ENCODE measurements around the gene VTCN1.

DNA sequence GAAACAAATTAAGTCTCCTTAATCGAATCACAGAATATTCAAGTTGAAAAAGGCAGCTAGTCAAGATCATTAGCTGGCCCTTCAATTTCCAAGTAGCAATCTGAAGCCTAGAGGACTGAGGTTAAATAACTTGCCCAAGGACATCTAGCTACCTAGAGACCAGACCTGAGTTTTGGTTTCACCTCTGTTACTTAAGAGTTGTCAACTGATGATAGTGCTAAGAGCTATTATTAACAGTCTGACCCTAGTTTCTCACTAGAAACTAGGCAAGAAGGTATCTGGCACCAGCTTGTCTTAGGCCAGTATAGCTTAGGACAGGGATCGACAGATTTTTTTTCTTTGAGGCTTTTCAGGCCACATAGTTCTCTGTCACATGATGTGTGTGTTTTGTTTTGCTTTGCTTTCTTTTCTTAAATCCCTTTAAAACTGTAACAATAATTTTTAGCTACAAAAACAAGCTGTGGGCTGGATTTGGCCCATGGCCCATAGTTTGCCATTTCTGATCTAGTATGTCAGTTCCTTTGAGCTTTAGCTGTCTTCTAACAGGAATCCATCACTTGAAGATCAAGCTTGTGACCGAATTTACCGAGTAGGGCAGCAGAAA, 112.3 kb downstream of the VTCN1 start:
- TF ChIP-seq, protein P1, sequence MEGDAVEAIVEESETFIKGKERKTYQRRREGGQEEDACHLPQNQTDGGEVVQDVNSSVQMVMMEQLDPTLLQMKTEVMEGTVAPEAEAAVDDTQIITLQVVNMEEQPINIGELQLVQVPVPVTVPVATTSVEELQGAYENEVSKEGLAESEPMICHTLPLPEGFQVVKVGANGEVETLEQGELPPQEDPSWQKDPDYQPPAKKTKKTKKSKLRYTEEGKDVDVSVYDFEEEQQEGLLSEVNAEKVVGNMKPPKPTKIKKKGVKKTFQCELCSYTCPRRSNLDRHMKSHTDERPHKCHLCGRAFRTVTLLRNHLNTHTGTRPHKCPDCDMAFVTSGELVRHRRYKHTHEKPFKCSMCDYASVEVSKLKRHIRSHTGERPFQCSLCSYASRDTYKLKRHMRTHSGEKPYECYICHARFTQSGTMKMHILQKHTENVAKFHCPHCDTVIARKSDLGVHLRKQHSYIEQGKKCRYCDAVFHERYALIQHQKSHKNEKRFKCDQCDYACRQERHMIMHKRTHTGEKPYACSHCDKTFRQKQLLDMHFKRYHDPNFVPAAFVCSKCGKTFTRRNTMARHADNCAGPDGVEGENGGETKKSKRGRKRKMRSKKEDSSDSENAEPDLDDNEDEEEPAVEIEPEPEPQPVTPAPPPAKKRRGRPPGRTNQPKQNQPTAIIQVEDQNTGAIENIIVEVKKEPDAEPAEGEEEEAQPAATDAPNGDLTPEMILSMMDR (IDR thresholded peaks at IDR 0.05), result no peak
- TF ChIP-seq EP300 (IDR thresholded peaks at IDR 0.05), result no peak

Data from suprapubic skin (tissue), 3 donors.